Glomerular visceral epithelial cell (primary cell): ENCODE results near the gene SYK.
"Not testable (repeated sequence)": the region's sequence is repeated elsewhere in the genome, so short reads cannot be mapped to it uniquely, and the experiment has no call there.

ENCODE experiments used
- DNase-seq: peaks from one replicate; pipeline ENCODE4 v3.0.0-alpha.2; 2016; ENCODE audit errors: extremely low spot score

Gene SYK

GRCh38 chr9:90795871-90796317, 5.7 kb upstream of the SYK start:
- DNase-seq: no peak

DNA sequence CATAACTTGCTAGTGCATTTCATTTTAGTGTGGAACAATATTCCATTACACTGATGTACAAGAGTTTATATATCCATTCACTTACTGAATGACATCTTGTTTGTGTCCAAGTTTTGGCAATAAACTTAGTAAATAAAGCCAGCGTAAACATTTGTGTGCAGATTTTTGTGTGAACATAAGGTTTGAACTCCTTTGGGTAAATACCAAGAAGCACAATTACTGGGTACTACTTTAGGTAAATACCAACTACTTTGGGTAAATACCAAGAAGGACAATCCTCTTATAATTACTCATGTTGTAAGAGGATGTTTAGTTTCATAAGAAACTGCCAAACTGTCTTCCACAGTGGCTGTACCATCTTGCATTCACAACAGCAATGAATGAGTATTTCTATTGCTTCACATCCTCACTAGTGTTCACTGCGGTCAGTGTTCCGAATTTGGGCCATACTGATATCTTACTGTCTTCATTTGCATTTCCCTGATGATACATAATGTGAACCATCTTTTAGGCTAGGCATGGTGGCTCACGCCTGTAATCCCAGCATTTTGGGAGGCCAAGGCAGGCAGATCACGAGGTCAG, 2.3 kb upstream of the SYK start:
- DNase-seq: no peak

- no peak for DNase-seq
These were observed 329 bp downstream of the SYK start for GRCh38 chr9:90801973-90802322.

GRCh38 chr9:90802386-90802985, 867 bp downstream of the SYK start:
- no peak for DNase-seq

DNA sequence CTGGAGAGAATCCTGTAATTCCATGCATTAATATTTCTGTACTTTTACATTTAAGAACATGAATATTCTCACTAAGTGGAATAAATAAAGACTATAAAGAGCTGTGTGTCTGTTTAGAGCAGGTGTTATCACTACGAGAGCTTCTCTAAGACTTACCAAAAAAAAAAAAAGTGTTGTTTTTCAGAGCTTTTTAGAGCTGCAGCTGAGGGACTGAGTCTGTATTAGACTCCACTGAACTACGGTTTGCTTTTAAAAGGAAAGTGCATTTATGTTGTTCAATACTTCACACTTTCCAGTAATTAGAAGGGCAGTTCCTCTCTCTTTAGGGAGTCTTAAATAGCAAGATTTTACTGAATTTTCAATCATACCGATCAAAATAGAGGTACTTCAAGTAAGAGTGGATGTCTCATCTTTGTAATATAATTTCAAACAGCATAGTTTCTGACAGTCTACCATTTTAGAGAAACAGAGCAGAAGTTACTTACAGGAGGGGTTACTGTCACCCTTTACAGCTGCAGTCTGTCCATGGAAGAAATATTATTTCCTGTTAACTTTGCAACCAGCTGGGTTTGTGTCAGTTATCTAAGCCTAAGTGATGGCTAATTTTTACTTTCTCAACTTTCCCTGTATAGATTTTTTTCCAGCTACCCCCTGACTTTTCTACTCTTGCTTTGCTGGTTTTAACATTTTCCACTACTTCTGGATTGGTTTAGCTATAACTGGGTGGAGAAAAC, 2.4 kb downstream of the SYK start:
- DNase-seq: no peak

DNA sequence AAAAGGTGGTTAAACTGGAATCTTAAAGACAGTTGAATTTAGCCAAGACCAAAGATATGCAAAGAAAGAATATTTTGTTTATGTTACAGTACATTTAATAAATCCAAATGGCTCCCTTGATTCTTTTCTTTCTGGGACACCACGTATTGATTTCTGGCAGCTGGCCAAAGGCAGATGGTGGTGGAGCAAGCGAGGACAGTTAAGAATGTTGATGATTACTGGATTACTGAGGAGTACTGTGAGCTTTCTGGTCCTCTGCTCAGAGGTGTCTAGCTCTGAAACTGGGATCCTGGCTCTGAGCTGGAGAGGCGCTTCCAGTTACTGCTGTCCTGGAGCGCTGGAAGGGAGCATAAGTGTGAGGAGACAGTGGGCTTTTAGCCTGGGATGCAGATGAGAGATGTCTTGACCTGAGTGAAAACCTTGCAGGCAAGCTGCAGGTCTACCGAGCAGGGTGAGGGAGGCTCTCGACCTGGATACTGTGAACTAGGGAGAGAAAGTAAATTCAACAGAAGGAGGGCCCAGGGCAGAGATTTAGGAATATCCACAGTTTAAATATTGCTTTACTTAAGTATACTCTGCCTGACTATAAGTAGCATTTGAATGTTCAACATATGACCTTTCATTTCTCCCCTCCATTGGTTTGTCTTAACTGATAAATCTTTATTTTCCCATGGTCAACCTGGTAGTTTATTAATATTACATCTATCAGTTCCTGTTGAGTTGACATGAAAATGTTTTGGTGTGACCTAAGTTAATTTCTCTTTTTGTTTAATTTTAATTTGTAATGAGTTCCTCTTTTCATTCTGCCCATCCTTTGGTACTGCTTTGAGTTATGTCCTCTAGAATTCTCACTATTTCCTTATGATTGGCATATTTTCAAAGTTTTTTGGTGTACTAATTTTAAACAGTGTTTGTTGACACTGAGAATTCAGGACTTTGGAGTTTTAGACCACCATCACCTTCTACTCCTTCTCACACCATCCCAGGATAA, 3.7 kb downstream of the SYK start:
- no peak for DNase-seq

DNA sequence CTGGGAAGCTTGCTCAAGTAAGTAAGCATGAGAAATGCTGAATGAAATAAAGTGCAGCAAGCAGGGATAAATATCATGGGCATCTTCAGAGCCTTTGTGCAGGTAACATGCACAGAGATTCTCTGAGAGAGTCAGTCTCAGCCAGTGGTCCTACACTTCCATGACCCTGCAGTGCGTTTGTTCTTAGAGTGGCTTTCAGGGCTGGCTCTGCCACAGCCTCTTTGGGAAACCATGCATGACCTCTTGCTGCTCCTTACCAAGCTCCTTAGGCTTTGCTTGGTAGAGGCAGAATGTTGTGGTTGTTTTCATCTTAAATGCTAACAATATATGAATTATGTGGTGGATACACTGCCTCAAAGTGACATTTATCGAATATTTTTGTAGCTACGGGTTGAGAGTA, 5.4 kb downstream of the SYK start:
- no peak for DNase-seq

DNA sequence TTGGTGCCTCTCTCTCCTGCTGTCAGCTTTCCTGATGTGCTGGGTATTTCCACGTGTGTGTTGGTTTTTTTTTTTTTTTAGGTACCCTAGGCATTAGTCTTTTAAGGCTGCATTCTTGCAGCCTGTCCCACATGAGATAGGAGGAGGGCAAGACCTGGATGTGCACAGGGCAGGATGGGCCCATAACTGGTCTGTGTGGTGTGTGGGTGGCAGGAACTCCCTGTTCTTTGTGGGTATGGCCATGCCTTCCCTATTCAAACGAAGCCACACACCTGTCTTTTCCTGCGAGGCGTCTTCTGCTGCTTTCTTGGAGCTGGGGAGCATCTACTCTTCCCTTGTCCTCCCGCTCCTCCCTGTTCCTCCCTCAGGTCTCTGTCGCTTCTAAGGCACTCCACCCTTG, 6.8 kb downstream of the SYK start:
- DNase-seq: no peak

DNA sequence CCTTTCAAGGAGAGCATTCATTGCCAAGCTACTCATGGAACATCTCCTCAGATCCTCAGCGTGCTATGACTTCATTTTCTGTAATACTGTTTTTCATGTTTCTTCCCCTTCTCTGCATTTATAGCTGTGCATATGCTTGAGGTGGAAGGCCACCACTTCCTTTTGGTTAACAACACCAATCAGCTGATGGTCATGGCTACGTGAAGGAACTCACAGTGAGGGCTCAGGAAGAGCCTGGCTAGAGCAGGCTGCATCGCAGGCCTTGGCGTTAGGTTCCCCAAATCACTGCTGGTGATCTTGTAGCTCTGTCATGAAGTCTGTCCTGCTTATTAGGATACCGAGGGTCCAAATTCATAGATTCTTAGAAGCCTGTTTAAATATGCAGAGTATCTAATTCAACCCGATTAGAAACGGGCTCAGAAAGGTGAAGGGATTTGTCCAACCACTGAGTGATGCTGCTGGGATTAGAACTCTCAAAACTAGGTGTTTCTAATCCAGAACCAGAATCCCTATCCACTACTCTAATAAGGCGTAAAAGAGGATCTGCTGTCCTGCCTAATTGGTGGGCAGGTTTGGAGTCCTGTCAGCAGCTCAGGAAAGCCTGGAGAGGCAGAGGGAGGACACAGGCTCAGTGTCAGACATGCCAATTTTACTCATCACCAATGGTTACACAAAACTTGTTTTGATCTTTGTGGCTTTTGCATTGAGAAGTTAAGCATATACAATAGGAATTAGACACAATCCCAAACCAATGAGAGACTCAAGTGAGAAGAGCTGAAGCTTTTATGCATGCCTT, 7.5 kb downstream of the SYK start:
- DNase-seq: no peak

- DNase-seq: no peak
These were observed 9.1 kb downstream of the SYK start for GRCh38 chr9:90810691-90811090.

GRCh38 chr9:90813046-90813445, 11.4 kb downstream of the SYK start:
- DNase-seq: no peak

DNA sequence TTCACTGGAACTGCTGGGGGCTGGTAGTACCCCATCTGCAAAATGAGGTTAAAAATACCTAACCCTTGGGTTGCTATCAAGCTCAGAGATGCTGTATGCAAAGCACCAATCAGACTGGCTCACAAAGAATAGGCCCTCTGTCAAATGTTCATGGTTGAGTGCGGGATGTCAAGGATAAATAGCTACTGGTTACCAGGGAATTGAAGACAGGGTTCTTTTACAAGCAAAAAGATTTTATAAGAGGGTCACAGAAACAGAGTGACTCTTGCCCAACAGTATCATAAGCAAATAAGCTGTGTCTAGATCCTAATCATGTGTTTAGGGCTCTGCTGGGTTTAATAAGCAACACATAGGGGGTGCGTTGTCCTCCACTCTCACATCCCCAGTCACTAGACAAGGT, 11.9 kb downstream of the SYK start:
- DNase-seq: no peak

GRCh38 chr9:90814355-90814754, 12.7 kb downstream of the SYK start:
- DNase-seq: no peak

GRCh38 chr9:90815183-90815943, 13.7 kb downstream of the SYK start:
- DNase-seq: no peak

DNA sequence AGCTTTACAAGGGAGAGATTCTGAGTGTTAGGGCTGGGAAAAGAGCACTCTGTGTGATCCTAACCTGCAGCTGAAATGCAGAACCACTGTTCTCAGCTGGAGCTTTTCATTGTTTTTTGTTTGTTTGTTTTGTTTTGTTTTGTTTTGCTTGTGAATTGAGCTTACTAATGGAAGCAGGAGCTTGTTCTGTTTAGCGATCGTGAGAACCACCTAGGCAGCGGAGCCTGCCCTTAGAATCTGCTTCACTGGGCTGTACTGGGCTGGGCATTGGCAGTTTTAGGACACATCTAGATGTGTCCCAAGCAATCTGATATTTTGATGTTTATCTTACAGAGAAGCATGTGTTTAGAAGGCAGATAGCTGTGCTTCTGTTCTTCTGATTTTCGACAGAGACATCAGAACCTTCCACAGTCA, 14.3 kb downstream of the SYK start:
- DNase-seq: no peak

DNA sequence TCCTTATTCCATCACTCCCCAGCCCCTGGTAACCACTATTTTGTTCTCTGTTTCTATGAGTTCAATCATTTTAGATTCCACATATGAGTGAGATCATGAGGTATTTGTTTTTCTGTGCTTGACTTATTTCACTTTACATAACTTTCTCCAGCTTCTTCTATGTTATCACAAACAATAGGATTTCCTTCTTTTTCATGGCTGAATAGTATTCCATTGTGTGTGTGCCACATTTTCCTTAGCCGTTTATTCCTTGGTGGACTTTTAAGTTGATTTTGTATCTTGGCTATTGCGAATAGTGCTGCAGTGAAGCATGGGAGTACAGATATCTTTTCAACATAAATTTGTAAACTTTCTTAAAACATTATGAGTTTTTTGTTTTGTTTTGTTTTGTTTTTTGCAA, 15.1 kb downstream of the SYK start:
- no peak for DNase-seq

DNA sequence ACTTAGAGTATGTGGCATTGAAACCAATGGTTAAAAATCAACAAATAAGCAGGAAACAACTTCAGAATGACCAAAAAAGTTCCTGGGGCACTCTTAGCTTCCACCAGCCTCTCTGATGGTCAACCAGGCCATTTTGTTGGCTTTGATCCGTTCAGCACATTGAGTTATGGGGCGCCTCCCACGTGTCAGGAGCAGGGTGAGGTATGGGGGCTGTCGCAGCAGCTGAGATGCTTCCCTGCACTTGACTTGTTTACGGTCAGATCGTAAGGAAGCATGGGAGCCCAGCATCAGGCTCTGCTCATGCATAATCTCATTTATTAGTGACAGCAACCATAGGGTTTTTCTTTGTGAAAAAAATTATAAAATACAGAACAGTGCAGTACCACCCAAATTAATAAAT, 16.7 kb downstream of the SYK start:
- no peak for DNase-seq

- not testable (repeated sequence) for DNase-seq
These were observed 18.8 kb downstream of the SYK start for GRCh38 chr9:90820406-90820805.

DNA sequence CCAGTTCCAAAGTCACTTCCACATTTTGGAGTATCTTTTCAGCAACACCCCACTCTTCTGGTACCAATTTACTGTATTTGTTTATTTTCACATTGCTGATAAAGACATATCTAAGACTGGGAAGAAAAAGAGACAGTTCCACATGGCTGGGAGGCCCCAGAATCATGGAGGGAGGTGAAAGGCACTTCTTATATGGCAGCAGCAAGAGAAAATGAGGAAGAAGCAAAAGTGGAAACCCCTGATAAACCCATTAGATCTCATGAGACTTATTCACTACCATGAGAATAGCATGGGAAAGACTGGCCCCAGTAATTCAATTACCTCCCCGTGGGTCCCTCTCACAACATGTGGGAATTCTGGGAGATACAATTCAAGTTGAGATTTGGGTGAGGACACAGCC, 19.6 kb downstream of the SYK start:
- not testable (repeated sequence) for DNase-seq

GRCh38 chr9:90821697-90822096, 20.1 kb downstream of the SYK start:
- DNase-seq: no peak

- no peak for DNase-seq
These were observed 21.2 kb downstream of the SYK start for GRCh38 chr9:90822866-90823265.
